GM19455 (cell line): ENCODE measurements around the gene NEU4.

Experiments
- ATAC-seq: cut with Tn5 transposase; IDR thresholded peaks from one replicate; pipeline ENCODE4 v1.9.1; 2021; ENCODE audit not compliant: unreplicated experiment

NEU4 gene

DNA sequence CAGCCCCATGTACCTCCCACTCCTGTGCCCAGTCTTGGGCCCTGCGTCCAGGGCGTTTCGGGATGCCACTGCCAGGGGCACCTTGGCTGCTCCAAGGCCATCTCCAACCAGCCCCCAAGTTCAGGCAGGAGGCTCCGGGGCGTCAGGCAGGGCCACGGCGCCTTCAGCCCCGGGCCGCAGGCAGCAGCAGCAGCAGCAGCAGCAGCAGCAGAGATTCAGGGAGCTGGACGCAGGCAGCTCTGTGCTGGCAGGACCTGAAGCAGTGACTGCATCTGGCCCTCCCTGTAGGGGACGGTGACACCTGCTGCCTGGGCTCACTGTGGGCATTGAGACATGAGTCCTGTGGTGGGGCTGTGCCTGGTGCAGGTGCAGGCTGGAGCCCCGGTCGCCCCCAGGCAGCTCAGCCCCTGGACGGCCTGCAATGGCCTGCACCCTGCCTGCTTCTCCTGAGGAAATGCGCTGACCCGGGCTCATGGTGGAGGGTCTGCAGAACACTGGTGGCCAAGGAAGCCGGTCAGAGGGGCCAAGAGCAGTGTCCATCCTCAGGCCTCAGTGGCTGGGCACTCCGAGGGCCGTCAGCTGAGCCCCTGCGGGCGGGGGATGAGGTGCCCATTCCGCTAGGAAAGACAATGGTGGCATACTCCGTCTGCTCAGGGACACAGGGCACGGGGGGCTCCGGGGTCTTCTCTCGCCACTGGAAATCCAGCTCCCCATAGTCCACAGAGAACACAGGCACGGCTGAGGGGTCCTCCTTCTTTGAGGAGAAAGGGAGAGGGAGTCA, 41.7 kb downstream of the NEU4 start:
- no peak for ATAC-seq

DNA sequence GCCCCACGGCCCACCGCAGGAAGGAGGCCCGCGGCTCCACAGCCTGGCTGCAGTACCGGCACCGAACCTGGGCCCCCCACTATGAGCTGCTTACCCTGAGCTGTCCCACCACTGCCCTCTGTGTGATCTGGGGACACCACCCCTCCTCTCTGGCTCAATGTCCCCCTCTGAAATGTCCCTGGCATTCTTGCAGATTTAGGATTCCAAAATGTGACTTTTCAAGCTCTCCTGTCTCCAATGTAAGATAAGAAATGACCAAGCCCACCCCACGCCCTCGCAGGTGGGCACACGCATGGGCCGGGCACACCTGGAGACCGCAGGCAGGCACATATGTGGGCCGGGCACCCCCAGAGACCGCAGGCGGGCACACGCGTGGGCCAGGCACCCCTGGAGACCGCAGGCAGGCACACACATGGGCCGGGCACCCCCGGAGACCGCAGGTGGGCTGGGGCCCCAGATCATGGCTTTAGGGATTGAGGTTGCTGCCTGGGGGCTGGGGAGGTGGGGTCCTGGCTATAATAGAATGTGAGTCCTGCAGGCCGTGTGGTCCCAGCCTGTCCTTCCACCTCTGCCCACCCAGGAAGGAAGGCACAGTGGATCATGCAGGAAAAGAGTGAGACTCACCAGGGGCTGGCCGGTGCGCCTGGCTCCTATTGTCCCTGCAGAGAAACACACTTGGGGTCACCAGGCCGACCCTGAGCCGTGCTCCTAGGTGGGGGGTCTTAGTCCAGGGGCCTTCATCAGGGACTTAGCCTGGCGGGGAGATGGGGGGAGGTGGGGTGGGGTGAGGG, 42.5 kb downstream of the NEU4 start:
- no peak for ATAC-seq

GRCh38 chr2:241852116-241852980, 43.4 kb downstream of the NEU4 start:
- no peak for ATAC-seq

DNA sequence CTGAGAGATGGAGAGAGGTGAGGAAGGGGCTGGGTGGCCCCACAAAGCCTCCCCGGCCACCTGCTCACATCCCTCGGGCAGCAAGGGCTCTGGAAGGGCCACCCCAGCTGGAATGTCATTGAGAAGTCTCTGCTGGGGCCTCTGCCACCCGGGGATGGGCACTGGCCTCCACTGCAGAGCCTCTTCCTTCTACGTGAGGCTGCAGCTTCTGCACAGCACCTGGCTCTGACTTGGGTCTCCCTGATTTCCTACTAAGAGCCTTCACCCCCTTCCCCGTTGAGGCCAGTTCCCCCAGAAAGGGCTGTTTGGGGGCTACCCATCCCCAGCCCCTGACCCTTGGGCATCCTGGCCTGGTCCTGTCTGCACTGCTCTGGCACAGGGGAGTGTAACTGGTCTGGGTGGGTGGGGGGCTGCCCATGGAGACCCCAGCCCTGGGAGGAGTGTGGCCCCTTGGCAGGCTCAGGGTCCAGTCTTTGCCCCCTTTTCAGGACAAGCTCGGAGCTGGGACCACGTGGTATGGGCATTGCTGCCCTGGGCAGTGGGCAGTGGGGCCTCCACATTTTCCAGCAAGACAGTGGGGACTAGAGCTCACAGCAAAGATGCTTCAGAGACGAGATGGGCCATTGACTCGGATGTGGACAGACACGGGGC, 44.1 kb downstream of the NEU4 start:
- ATAC-seq = no peak

DNA sequence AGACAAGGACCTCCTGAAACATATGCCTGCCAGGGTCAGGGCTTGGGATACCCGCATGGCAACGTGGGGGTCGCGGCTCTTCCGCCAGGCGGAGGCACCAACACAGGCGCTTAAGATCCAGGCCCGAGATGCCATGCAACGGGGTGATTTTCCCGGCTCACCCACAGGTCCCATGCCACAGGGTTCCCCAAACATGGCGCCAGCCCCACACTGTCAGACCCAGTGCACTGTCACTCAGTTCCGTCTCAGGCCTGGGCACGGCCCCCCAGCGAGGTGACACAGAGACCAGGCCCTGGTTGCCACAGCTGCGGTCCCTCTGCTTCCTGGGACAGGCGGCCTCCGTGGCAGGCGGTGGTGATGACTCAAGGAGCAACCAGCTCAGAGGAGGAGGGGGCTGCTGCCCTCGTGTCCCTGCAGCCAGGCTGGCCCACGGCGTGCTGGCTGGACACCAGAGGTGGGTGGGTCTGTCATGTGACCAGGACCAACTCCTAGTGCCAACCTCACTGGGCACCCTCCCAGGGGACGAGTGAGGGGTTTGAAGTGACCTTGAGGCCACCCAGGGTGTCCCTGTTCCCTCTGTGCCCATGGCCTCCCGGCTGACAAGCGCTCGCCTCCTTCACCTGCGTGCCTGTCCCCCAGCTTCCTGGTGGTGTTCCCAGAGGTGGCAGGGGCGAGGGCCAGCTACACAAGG, 44.8 kb downstream of the NEU4 start:
- ATAC-seq = no peak

DNA sequence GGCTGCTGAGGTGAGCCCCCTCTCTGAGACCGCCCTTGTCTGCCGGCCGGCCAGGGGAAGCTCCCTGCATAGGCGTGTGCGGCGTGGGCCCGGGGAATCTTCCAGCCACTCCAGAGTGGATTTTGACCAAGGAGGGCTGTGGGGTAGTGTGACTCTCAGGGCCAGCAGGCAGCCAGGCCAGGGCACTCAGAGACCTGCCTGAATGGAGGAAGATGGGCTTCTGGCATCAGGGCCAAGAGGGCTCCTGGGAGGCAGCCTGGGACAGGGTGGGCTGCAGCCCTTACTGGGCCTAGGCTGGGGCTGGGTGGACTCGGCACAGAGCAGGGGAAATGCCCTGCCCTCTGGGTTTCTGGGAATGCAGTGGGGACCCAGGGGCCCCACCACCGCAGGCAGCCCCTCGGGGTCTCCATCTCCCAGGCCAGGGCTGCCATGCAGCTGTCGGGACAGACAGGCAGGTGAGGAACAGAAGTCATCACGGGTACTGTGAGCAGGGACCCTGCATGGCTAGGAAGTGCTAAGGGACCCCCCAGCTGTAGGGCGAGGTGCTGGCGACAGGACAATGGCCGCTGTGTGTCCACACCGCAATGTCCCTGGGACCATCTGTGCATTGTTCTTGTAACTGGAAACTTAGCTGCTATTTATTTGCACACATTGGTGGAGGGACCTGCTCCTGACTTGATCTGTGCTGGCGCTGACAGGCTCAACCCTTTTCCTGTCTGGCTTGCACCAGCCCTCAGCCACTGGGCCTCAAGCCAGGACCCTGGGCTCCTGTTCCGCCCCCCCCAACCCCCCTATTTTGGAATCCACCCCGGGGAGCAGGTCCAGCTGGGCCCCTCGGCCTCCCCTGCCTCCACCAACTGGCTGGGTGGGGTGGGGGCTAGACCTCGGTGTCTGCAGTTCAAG, 45.6 kb downstream of the NEU4 start:
- ATAC-seq = no peak

DNA sequence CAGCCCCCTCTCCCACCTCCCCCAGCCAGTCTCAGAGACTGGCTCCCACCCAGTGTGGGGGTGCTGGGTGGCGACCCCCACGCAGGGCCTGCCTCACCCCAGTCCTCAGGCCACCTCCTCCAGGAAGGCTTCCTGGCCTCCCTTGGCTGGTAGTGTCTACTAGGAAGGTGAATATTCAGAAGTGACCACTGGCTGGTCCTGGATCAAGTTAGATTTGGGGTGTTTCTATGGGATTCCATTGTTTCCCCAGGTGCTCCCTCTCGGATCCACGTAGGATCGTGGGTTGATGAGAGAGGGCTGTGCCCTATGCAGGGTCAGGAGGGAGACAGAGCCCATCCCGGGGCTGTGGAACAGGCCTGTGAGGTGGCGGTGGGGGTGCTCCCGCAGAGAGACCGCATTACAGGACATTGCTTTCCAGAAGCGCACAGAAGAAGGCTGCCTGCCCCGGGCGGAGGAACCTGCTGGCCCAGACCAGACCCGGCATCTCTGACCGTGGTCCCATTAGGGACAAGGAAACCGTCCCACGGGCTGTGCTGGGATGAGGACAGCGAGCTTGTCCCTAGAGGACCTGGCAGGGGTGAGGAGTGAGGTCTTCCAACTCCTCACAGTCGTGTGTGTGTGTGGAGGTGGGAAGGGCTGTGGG, 46.4 kb downstream of the NEU4 start:
- ATAC-seq = no peak

DNA sequence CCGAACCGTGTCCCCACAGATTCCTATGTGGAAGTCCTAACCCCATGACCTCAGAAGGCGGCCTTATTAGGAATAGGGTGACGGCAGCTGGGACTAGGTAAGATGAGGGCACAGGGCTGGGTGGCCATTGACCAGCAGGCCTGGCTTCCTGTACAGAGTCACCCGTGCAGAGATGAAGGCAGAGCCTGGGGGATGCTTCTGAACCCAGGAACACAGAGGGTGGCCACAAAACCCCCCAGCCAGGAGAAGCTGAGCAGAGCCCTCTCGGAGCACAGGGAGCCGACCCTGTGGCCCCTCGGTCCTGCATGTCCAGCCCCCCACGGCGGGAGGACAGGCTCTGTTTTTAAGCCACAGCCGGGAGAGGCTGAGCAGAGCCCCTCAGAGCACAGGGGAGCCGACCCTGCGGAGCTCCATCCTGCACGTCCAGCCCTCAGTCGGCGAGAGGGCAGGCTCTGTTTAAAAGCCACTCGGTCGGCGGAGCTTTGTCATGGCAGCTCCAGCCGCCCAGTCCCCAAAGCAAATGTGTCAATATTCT, 47.0 kb downstream of the NEU4 start:
- ATAC-seq = no peak

- no peak for ATAC-seq
Observed at GRCh38 chr2:241857041-241857541, 48.1 kb downstream of the NEU4 start.

DNA sequence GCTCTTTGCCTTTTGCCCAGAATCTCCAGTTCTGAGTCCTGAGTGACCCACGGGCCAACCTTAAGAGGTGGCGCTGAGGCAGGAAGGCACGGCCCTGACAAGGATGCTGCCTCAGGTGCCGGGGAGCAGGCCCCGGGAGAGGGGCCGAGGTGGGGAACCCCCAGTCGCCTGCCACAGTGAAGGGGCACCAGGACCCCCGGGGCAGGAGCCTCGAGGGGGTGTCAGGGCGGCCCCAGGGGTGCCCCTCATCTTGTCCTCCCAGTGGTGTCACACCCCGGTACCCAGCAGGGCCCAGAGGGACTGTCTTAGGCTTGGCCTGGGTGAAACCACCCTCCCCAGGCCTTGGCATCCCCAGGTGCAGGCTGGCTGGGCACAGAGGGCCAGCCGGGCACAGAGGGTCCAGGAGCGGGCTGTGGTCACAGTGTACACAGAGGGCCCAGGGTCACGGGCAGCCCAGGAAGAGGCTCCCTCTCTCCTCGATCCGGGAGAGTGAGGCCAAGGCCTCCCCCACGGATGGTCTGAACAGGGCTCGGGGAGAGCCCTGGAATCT, 48.7 kb downstream of the NEU4 start:
- ATAC-seq = no peak

DNA sequence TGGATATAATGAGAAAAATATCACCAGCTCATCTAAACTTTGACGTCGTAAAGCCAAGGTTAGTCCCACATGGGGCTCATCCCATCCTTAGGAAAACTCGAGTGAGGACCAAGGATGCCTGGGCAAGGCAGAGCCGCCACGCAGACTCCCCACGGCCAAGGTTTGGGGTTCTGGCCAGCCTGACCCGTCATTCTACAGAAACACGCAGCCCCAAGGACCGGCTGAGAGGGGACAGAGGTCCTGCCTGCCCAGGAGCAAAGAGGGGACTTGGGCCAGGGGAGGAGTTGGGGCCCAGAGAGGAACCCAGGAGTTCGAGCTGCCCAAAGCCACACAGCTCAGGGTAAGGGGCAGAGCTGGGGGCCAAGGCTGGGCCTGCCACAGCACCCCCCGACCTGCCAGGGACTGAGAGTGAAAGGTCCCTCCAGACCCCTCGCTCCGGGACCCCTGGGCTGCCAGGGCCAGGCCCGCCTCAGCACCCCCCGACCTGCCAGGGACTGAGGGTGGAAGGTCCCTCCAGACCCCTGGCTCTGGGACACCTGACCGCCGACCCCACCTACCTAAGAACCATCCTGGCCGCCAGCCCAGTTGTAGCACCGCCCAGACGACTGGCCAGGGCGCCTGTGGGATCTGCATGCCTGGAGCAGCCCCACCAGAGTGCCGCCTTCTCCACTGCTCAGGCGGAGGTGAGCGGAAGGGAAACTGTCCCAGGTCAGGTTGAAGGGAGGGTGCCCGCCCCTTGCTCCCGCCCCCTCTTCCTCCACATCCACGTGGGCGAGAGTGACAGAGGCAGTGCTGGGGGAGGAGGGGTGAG, 49.4 kb downstream of the NEU4 start, which contains the start of gene PDCD1:
PDCD1 (minus strand) TSS at position 689 of the 811 bp plus-strand sequence; CDS start at position 633, 56 bp downstream.
- ATAC-seq = peak; percentile 31

GRCh38 chr2:241859017-241859435, 50.0 kb downstream of the NEU4 start:
- peak; percentile 20 for ATAC-seq

GRCh38 chr2:241859436-241860183, 50.6 kb downstream of the NEU4 start:
- ATAC-seq = peak; percentile 40

DNA sequence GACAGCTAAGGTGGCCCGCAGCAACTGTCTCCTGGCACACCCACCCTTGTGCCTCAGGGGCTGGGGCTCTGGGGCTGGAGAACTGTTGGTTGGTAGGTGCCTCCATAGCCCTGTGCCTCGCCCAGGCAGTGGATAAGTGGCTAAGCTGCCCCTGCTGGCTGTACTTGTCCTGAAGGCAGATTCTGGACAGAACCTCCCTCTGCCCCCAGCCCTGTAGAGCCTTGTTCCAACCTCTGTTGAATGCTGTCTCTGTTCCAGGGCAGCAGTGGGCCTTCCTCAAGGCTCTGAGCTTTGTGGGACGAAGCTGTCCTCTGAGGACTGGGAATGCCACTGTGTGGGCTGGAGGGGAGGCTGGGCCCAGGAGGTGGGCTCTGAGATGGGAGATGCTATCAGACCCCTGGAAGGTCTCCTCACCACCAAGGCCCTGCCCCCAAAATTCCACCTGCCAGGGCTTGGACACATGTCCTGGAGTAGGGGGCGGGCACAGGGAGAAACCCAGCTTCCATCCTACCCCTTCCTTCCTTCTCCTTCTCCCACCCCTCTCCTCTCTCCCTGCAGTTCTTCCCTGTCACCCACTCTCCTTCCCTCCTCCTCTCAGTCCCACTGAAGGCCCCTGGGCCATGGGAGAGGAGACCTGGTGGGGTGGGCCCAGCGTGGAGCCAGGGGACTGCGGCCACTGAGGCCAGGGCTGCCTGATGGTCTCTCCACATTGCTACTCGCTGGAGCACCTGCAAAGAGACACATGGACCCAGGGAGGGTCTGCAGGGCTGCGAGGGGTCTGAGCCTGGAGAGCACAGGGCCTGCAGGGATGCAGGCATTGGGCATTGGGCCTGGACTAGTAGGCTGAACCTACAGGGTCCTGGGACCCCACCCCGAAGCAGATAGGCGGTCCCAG, 51.4 kb downstream of the NEU4 start:
- peak; percentile 1 for ATAC-seq

DNA sequence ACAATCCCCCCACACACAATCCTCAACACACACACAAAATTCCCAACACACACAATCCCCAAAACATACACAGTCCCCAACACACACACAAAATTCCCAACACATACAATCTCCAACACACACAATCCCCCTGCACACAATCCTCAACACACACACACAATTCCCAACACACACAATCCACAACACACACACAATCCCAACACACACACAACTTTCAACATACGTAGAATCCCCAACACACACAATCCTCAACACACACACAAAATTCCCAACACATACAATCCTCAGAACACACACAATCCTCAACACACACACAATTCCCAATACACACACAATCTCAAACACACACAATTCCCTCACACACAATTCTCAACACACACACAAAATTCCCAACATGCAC, 52.3 kb downstream of the NEU4 start:
- no peak for ATAC-seq
